HUDEP-2 (cell line): Measurements from ENCODE around the gene NAA25.
"Not testable (repeated sequence)": the region's sequence is repeated elsewhere in the genome, so short reads cannot be mapped to it uniquely, and the experiment has no call there.

Experiments used
- DNase-seq, 76 experiments: peaks; one replicate each; lab custom pipeline; 2025; ENCODE audit not compliant: unreplicated experiment in 76 of 76; lab: John Stamatoyannopoulos, UW

The NAA25 gene

DNA sequence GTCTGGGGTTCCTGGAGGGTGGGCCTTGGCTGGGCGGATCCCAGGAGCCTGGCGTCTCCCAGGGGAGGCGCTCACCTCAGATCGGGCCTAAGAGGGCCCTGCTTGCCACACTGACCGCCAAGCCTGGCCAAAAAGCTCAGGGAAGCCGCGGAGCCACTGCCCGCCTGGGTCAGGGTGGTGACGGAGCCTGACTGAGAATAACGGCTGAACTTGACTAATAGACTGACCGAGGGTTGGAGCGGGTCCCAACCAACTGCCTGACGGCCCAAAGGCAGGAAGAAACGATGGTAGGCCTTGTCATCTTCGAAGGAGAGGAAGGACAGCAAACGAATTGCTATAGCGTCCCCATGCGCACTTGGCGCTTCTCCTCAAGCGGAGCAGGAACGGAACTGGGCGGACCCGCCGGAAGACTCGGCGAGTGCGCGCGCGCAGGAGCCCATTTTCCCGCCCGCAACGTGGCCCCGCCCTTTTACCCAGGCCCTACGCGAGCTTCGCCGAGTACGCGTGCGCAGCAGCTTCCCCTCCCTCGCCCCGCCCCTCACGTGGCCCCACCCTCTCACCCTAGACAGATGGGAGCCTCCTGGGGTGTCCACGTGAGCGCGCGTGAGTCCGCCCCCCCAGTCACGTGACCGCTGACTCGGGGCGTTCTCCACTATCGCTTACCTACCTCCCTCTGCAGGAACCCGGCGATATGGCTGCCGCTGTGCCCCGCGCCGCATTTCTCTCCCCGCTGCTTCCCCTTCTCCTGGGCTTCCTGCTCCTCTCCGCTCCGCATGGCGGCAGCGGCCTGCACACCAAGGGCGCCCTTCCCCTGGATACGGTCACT is 95.6 kb downstream of the NAA25 start, which contains the start of the genes ERP29 and TMEM116:
TSS of gene ERP29 (plus strand) at position 652 of the 826 bp plus-strand sequence. CDS start at position 692, 40 bp downstream.
TSS of gene TMEM116 (minus strand) at position 391 of the 826 bp plus-strand sequence. CDS start 7,895 bp downstream, outside the sequence.
- peak in 75 of 76 experiments; percentile 69 to 100 (median 99) for DNase-seq

DNA sequence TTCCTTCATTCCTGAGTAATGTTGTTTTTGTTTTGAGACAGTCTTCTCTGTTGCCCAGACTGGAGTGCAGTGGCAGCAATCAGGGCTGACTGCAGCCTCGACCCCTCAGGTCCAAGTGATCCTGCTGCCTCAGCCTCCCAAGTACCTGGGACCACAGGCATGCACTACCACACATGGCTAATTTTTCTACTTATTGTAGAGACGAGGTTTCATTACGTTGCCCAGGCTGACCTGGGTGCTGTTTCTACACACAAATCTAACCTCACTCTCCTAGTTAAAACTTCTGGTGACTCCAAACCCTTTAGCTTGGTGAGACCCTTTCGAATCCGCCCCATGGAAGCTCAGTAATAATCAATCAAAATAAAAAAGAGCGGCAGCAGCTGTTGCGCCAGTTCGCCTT is 96.9 kb downstream of the NAA25 start:
- DNase-seq, result no peak

DNA sequence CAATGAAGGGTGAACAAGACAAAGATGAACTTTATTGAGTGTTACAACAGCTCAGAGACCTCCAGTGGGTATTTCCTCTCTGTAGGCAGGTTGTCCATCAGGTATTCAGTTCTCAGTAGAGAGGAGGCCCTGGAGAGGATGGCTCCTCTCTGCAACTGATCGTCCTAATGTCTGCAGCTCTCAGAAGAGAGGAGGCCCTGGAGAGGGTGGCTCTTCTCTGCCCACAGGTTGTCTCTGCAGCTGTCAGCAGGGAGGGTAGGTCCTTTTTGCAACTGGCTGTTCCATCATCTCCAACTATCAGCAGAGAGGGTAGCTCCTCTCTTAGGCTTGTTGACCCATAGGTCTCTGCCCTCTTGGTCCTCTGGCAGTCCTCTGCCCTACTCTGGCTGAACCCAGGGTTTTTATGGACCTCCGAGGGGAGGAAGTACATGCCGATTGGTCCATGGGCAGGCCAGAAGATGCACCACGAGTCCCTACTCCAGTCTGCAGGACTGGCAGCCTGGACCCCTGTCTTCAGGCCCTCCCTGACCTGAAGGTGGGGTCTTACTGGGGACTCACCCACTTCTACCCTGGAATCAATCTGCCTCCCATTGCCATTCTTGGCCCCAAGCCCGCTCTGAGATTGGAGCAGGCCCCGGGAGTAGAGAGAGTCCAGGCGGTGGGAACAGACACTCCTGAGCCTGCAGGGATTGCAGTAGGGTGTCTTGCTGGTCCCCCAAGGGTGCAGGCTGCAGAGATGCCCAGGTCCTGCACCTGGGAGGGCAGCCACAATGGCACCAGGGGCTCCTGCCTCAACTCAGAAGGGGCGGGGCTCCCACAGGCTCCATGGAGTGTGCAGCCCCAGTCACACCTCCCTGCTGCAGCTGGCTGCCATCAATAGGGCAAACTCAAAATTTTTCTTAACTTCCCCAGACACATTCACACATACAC is 97.9 kb downstream of the NAA25 start:
- DNase-seq, result no peak

GRCh38 chr12:112009596-112009995 is 99.0 kb downstream of the NAA25 start:
- not testable (repeated sequence) for DNase-seq

DNA sequence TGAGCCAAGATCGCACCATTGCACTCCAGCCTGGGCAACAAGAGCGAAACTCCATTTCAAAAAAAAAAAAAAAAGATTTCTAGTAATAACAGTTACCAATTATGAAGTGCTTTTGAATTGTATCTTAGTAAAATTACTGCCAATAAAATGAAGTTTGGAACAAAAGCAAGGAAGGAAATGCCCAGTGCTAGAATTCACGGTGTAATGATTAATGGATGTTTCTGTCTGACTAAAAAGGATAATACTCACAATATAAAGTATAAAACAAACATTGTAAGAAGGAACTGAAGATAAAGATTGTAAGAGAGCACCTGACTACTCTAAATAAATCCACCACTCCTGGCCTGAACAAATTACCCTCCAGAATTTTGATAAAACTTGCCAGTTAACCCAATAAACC is 99.7 kb downstream of the NAA25 start:
- no peak for DNase-seq

DNA sequence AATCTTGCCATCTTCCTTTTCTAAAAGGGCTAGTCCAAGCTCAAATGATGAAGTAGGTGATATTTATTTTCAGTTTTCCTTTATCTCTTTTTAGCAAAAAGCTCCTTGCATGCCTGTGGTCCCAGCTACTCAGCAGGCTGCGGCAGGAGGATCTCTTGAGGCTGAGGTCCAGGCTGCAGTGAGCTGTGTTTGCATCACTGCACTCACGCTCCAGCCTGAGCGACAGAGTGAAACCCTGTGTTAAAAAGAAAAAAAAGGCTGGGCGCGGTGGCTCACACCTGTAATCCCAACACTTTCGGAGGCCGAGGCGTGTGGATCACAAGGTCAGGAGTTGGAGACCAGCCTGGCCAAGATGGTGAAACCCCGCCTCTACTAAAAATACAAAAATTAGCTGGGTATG is 100.6 kb downstream of the NAA25 start:
- no peak for DNase-seq

DNA sequence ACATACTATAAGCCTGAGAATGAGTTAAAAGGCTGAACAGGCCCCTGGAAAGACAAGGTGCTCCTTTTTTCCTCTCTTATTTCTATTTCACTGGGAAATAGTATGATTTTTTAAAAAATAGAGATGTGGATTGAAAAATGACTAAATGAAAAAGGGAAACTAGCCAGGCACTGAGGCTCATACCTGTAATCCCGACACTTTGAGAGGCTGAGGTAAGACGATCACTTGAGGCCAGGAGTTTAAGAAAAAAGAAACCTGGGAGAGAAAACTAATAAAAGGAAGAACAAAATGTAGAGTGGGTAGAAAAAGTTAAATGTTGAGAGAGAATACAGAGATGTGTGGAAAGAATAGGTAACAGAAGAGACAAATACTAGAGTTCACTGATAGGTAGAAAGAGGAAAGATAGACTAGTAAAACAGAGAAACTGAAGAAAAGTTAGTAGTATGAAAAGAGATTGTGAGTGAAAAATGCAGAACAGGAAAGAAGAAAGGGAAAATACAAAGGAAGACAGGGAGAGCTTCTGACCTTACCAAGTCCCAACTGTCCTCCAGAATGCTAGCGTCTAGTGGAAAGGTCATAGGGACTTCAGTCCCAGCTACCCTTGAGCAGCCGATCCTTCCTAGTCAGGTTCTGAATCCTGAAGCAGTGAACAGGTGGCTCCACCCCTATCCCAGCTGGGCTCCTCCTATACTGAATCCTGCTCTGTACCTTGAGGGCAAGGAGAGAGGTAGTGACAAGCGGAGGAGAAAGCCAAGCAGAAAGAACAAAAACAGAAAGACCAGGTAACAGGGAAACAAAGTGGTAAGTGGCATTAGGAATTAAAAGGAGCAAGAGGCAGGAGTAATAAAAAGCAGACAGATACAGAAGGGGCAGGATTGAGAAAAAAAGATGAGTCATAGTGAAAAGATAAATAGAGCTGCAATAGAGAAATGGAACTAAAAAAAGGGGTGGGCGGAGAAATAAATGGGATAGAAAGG is 102.9 kb downstream of the NAA25 start:
- DNase-seq, result no peak

- DNase-seq, result no peak
Observed at GRCh38 chr12:112004041-112004440, 104.5 kb downstream of the NAA25 start.

DNA sequence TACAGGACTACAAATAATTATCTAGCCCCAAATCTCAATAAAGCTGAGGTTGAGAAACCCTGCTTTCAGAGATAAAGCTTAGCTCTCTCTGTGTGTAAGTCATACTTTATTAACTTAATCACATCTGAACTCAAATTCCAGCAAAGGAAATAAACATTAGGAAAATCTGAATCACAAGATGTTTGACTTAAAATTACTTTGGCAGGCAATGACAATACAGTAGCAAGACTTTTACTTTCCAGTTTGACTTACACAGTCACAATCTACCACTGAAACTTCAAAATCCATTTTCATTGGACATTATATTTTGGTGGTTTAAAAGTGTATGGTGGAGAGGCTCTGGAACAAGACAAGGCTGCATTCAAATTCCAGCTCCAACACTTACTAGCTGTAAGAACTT is 107.0 kb downstream of the NAA25 start:
- DNase-seq, result no peak

DNA sequence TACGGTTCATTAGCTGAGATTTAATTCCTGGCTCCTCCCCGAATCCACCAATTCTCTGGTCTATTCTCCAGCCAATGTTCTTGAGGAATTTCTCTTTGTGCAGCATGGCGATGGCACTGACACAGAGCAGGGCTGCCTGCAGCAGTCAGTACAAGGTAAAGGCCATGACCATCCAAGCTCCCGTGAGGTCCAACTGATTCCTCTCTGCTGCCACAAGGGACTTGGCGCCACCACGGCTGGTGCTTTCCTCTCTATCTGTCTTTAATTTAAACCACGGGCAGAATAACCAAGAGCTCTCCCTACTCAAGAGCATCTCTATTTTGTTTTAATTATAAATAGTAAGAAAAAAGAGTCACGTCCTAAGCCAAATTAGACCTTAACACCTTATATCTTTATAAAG is 107.8 kb downstream of the NAA25 start:
- no peak for DNase-seq

- not testable (repeated sequence) for DNase-seq
Observed at GRCh38 chr12:111999129-111999528, 109.5 kb downstream of the NAA25 start.

DNA sequence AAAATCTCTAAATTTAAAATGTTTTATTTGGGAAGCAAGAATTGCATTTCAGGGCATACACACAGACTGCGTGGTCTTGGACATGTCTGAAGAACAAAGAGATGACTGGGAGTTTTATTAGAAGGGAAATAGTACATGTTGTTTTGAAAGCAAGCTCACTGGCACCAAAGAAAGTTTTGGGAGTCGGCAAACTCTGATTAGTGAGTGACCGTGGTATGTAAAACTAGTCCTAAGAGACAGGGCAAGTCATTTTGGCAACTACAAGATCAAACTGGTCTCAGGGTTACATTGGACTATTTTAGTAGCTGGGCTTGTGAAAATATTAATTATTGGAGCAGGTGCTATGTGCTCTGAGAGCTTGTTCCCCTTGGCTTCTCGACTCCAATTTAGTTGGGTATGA is 110.6 kb downstream of the NAA25 start:
- no peak for DNase-seq

GRCh38 chr12:111997300-111997699 is 111.3 kb downstream of the NAA25 start:
- no peak for DNase-seq

GRCh38 chr12:111995782-111996480 is 112.7 kb downstream of the NAA25 start:
- no peak for DNase-seq

- peak in 70 of 76 experiments; percentile 8 to 92 (median 60) for DNase-seq
Observed at GRCh38 chr12:111994211-111995111, 114.1 kb downstream of the NAA25 start.

DNA sequence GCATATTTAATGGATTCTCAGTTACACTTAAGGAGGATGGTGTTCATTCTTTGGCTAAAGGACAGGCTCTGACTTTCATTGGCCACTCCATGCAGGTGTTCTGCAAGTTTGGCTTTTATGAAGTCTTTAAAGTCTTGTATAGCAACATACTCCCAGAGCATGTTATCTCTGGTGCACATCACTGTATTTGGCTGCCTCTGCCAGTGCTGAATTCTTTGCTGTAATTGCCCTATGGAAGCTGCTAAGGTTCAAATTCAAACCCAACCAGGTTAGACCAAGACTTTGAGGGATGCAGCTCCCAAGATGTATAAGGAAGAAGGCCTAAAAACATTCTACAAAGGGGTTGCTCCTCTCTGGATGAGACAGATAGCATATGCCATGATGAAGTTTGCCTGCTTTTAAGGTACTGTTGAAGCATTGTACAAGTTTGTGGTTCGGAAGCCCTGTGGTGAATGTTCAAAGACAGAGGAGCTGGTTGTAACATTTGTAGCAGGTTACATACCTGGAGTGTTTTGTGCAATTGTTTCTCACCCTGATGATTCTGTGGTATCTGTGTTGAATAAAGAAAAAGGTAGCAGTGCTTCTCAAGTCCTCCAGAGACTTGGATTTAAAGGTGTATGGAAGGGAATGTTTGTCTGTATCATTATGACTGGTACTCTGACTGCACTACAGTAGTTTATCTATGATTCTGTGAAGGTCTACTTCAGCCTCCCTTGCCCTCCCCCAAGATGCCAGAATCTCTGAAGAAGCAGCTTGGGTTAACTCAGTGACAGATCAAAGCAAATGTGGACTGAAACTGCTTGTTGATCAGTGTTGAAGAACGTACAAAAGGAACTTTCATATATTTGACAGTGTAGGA is 115.1 kb downstream of the NAA25 start:
- DNase-seq, result peak in 24 of 76 experiments; percentile 9 to 59 (median 30)

- no peak for DNase-seq
Observed at GRCh38 chr12:111992464-111992863, 116.1 kb downstream of the NAA25 start.

- DNase-seq, result no peak
Observed at GRCh38 chr12:111991946-111992345, 116.6 kb downstream of the NAA25 start.
